B cell (primary cell): Measurements from ENCODE around the gene ARPC5L. TPM values are rescaled to one million over a fixed set of nuclear protein-coding genes. Genes with fewer than 3 reads are reported as not detected.

Source experiments
- ATAC-seq: fragments of 200-7000 bp; cut with Tn5 transposase; one replicate; pipeline ENCODE4 v1.10.0; 2021; ENCODE audit warnings: low read depth, mild to moderate bottlenecking, moderate number of reproducible peaks, moderate library complexity
- CTCF ChIA-PET: fragments of 350-600 bp; sonication (Branson Sonifier 250); formaldehyde crosslinking; loops from one replicate; lab custom pipeline; 2021; ENCODE audit warnings: antibody characterized with exemption, inconsistent platforms; lab: Charles Lee
- POLR2A ChIA-PET: fragments of 350-600 bp; sonication (Branson Sonifier 250); formaldehyde crosslinking; loops from one replicate; lab custom pipeline; 2021; ENCODE audit warnings: antibody characterized with exemption; lab: Charles Lee
- DNase-seq: peaks from one replicate; pipeline ENCODE4 v3.0.0; 2013
- H2AFZ ChIP-seq: 2 replicates; pipeline ENCODE4 v1.6.1; 2012; ENCODE audit warnings: mild to moderate bottlenecking, low read depth, low read length; ENCODE audit not compliant: insufficient read depth, poor library complexity, severe bottlenecking
- H3K27ac ChIP-seq, 2 donors: 1 replicate in 1 of 2; 2 replicates in 1 of 2; pipeline ENCODE4 v1.5.1; 2012 to 2013; ENCODE audit warnings: low read length in 2 of 2, mild to moderate bottlenecking in 2 of 2, moderate library complexity in 1 of 2
- H3K27me3 ChIP-seq, 4 experiments: fragments of 200-600 bp in 1 of 4; sonication (generic) in 1 of 4; replicated peaks in 1 of 4; 1 replicate in 2 of 4; 2 replicates in 2 of 4; pipeline versions ENCODE4 v1.6.1 to v1.7.0; 2013 to 2016; ENCODE audit warnings: low read length in 3 of 4, mild to moderate bottlenecking in 2 of 4, mixed read lengths in 1 of 4, moderate library complexity in 1 of 4; ENCODE audit not compliant: insufficient read depth in 4 of 4, control insufficient read depth in 3 of 4; ENCODE audit errors: control extremely low read depth in 1 of 4
- H3K36me3 ChIP-seq, 2 experiments: replicated peaks in 1 of 2; 1 replicate in 1 of 2; 2 replicates in 1 of 2; pipeline versions ENCODE4 v1.6.1 to v1.7.1; 2013; ENCODE audit warnings: low read length in 1 of 2; ENCODE audit not compliant: insufficient read depth in 2 of 2, control insufficient read depth in 1 of 2; ENCODE audit errors: control extremely low read depth in 1 of 2, extremely low read depth in 1 of 2
- H3K4me1 ChIP-seq, 2 donors: fragments of 200-600 bp in 1 of 2; sonication (generic) in 1 of 2; 1 replicate in 1 of 2; 2 replicates in 1 of 2; pipeline versions ENCODE4 v1.5.1 to v1.6.1; 2013 to 2017; ENCODE audit warnings: low read length in 2 of 2; ENCODE audit not compliant: control insufficient read depth in 2 of 2, insufficient read depth in 2 of 2
- H3K4me2 ChIP-seq: replicated peaks from 2 replicates; pipeline ENCODE3; 2012; ENCODE audit warnings: mild to moderate bottlenecking, low read depth, low read length; ENCODE audit not compliant: poor library complexity, severe bottlenecking
- H3K4me3 ChIP-seq, 5 experiments: fragments of 200-600 bp in 1 of 5; sonication (generic) in 1 of 5; 1 replicate in 3 of 5; 2 replicates in 2 of 5; pipeline versions ENCODE4 v1.5.1 to v1.7.0; 2011 to 2016; ENCODE audit warnings: low read length in 4 of 5, mild to moderate bottlenecking in 4 of 5, low read depth in 2 of 5, control low read depth in 1 of 5, moderate library complexity in 1 of 5; ENCODE audit not compliant: insufficient read depth in 1 of 5; ENCODE audit errors: control extremely low read depth in 1 of 5, extremely low read depth in 1 of 5
- H3K79me2 ChIP-seq: fragments of 200-600 bp; sonication (generic); one replicate; pipeline ENCODE4 v1.6.0; 2016; ENCODE audit warnings: low read length; ENCODE audit not compliant: control insufficient read depth, insufficient read depth
- H3K9ac ChIP-seq: fragments of 200-600 bp; sonication (generic); 2 replicates; pipeline ENCODE4 v1.6.1; 2017; ENCODE audit warnings: mild to moderate bottlenecking, low read length, moderate library complexity
- H3K9me3 ChIP-seq, 3 donors: one replicate each; pipeline versions ENCODE4 v1.6.1 to v1.7.1; 2013; ENCODE audit warnings: low read length in 2 of 3; ENCODE audit not compliant: control insufficient read depth in 2 of 3, insufficient read depth in 1 of 3; ENCODE audit errors: control extremely low read depth in 1 of 3
- H4K20me1 ChIP-seq: 2 replicates; pipeline ENCODE4 v1.6.0; 2012; ENCODE audit warnings: mild to moderate bottlenecking, low read length; ENCODE audit not compliant: insufficient read depth, control insufficient read depth, poor library complexity, severe bottlenecking
- H3K27ac Mint-ChIP-seq: one replicate; pipeline ENCODE4 v1.8.0; 2021; ENCODE audit warnings: mixed read lengths
- H3K27me3 Mint-ChIP-seq: one replicate; pipeline ENCODE4 v1.8.0; 2021; ENCODE audit warnings: mixed read lengths
- H3K4me1 Mint-ChIP-seq: one replicate; pipeline ENCODE4 v1.8.0; 2021; ENCODE audit warnings: mixed read lengths
- H3K4me3 Mint-ChIP-seq: one replicate; pipeline ENCODE4 v1.8.0; 2021; ENCODE audit warnings: mixed read lengths
- H3K9me3 Mint-ChIP-seq: one replicate; pipeline ENCODE4 v1.8.0; 2022; ENCODE audit warnings: mixed read lengths; ENCODE audit not compliant: insufficient read depth
- EZH2 ChIP-seq: IDR thresholded peaks from 2 replicates; pipeline ENCODE4 v1.6.1; 2012; ENCODE audit warnings: borderline replicate concordance, low read depth, mild to moderate bottlenecking, moderate library complexity, low read length; ENCODE audit not compliant: insufficient read depth, poor library complexity, severe bottlenecking
- WGBS: methylation state at CpG from one replicate; pipeline ENCODE4 v1.1.5; 2013; ENCODE audit warnings: missing lambda C conversion rate; ENCODE audit not compliant: insufficient coverage; 5-methylcytosine and 5-hydroxymethylcytosine counted together
- intact Hi-C: fragments of 100-400 bp; cut with micrococcal nuclease; formaldehyde crosslinking; loops from one replicate; pipeline ENCODE4 v1.10.0; 2022
- polyA plus RNA-seq: library from polyadenylated mRNA; depleted of rRNA; stranded (reverse); fragments of >200 nt; gene quantifications from 2 replicates; pipeline ENCODE4 v1.2.3, GENCODE V29; 2012
- total RNA-seq, 2 donors: library from RNA; stranded (reverse); fragments of 120-200 nt in 1 of 2; gene quantifications; 1 replicate in 1 of 2; 2 replicates in 1 of 2; pipeline versions ENCODE4 v1.2.3 to v1.2.4, GENCODE V29; 2013 to 2022
- TF ChIP-seq, protein P1 (sequence below): fragments of 200-600 bp; IDR thresholded peaks from one replicate; pipeline ENCODE4 v1.8.0; 2022; ENCODE audit warnings: antibody characterized with exemption, mild to moderate bottlenecking

The ARPC5L gene
- total and polyA plus RNA-seq, 2 donors (not counting 1 experiment from before 2014, with no cell fraction given), result 37.3 to 66.3 TPM

DNA sequence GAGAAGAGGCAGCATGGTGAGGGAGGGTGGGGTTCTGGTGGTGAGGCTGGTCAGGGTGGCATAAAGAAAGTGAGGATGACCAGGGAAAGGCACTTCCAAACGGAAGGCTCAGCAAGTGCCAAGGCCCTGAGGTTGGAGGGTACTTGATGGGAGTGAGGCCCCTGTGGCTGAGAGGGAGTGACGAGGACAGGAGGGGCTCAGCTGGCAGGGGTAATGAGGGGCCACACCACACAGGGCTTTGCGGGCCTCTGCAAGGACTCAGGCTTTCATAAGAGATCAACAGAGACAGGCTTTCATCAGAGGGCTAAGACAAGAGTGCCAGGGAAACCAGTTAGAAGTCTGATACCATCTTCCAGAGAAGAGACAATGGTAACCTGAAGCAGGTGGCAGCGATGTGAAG lies 23.6 kb downstream of the ARPC5L start:
- H3K79me2 ChIP-seq, result no peaks in the 10 kb centered on the region
- no peak overlapping the region for H3K4me3 ChIP-seq
- ATAC-seq, result no peak
- no peak for DNase-seq
- Mint-ChIP-seq H3K4me3 (no peak overlapping the region), H3K27me3 (no peaks in the 10 kb centered on the region), H3K4me1 (no peaks in the 10 kb centered on the region), H3K9me3 (no peaks in the 10 kb centered on the region), H3K27ac (peak overlapping the region; percentile 8)
- POLR2A ChIA-PET, result no interaction called here
- CTCF ChIA-PET, result no interaction called here
- H3K27me3 ChIP-seq, result no peaks in the 10 kb centered on the region
- intact Hi-C loops, result no loop called here
- H3K9ac ChIP-seq, result no peak overlapping the region
- WGBS, result 95% methylated on average over 4 of the region's 4 CpGs
- no peak overlapping the region for H2AFZ ChIP-seq
- H3K9me3 ChIP-seq, result no peaks in the 10 kb centered on the region
- TF ChIP-seq, protein P1, sequence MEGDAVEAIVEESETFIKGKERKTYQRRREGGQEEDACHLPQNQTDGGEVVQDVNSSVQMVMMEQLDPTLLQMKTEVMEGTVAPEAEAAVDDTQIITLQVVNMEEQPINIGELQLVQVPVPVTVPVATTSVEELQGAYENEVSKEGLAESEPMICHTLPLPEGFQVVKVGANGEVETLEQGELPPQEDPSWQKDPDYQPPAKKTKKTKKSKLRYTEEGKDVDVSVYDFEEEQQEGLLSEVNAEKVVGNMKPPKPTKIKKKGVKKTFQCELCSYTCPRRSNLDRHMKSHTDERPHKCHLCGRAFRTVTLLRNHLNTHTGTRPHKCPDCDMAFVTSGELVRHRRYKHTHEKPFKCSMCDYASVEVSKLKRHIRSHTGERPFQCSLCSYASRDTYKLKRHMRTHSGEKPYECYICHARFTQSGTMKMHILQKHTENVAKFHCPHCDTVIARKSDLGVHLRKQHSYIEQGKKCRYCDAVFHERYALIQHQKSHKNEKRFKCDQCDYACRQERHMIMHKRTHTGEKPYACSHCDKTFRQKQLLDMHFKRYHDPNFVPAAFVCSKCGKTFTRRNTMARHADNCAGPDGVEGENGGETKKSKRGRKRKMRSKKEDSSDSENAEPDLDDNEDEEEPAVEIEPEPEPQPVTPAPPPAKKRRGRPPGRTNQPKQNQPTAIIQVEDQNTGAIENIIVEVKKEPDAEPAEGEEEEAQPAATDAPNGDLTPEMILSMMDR, result no peak
- no peak for TF ChIP-seq EZH2
- H3K4me2 ChIP-seq, result no peak overlapping the region
- H3K36me3 ChIP-seq, result peaks cover 0 to 71% of the 10 kb centered on the region in 2 experiments
- H3K27ac ChIP-seq, result no peak overlapping the region
- H3K4me1 ChIP-seq, result peaks cover 0 to 8% of the 10 kb centered on the region in 2 donors
- H4K20me1 ChIP-seq, result no peaks in the 10 kb centered on the region

DNA sequence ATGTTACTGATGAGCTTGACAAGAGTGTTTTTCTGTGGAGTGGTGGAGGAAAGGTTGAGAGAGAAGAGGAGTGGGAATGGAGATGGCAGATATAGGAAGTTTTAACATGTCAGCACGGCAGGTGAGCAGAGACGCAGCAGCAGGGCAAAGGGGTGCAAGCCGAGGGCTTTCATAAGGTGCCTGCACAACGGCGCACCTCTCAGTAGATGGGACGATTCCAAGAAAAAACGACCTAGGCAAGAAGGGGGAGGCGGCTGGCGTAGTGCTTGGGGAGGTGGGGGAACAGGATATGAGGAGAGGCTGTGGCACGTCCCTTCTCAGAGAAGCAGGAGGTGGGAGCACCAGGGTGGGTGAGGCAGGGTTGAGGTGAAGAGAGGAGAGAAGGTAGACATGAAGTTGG lies 24.5 kb downstream of the ARPC5L start:
- H3K27me3 Mint-ChIP-seq, result no peaks in the 10 kb centered on the region
- Histone ChIP-seq H3K36me3 (peaks cover 0 to 71% of the 10 kb centered on the region in 2 experiments), H3K4me2 (no peak overlapping the region), H3K9me3 (no peaks in the 10 kb centered on the region), H2AFZ (no peak overlapping the region), H3K27ac (no peak overlapping the region), H3K79me2 (no peaks in the 10 kb centered on the region), H3K4me1 (no peaks in the 10 kb centered on the region), H3K27me3 (no peaks in the 10 kb centered on the region), H4K20me1 (no peaks in the 10 kb centered on the region), H3K4me3 (no peak overlapping the region), H3K9ac (no peak overlapping the region)
- TF ChIP-seq EZH2, result no peak
- TF ChIP-seq, protein P1, result no peak
- DNase-seq (no peak), ATAC-seq (no peak)
- intact Hi-C loops, result no loop called here
- no peak overlapping the region for H3K27ac Mint-ChIP-seq
- H3K4me1 Mint-ChIP-seq, result no peaks in the 10 kb centered on the region
- CTCF ChIA-PET, result interaction anchor here (1.6 kb wide), 1 partner anchor 33 kb away, joined by 6 read pairs; the partner anchor contains the start of gene WDR38
- WGBS, result 96% methylated on average over 10 of the region's 10 CpGs
- POLR2A ChIA-PET, result interaction anchor here (0.5 kb wide), 1 partner anchor 1973 kb away, joined by 3 read pairs; the partner anchor contains the start of gene ZBTB6
- H3K4me3 Mint-ChIP-seq, result no peak overlapping the region
- no peaks in the 10 kb centered on the region for H3K9me3 Mint-ChIP-seq
